Neural progenitor cell (in vitro differentiated cells): ENCODE results near the gene ACTR1A. TPM values are rescaled to one million over a fixed set of nuclear protein-coding genes. Genes with fewer than 3 reads are reported as not detected.
A peak's percentile ranks its signal among the peaks of the same experiment; 100 is the strongest.

Experiments
- DNase-seq: peaks from one replicate; pipeline ENCODE4 v3.0.0-alpha.2; 2016; ENCODE audit warnings: low spot score
- H2AFZ ChIP-seq: fragments of 200-600 bp; sonication (generic); replicated peaks from 2 replicates; pipeline ENCODE4 v1.6.1; 2016; ENCODE audit warnings: antibody characterized with exemption
- H3F3A ChIP-seq: fragments of 200-600 bp; sonication (generic); 2 replicates; pipeline ENCODE4 v1.6.1; 2016; ENCODE audit warnings: antibody characterized with exemption, low read depth
- H3K27ac ChIP-seq: fragments of 200-600 bp; sonication (generic); 2 replicates; pipeline ENCODE4 v1.5.1; 2016; ENCODE audit warnings: mild to moderate bottlenecking
- H3K27me3 ChIP-seq: fragments of 200-600 bp; sonication (generic); 2 replicates; pipeline ENCODE4 v1.6.1; 2016; ENCODE audit warnings: mild to moderate bottlenecking, moderate library complexity
- H3K36me3 ChIP-seq: fragments of 200-600 bp; sonication (generic); 2 replicates; pipeline ENCODE4 v1.5.1; 2016
- H3K4me1 ChIP-seq: fragments of 200-600 bp; sonication (generic); 2 replicates; pipeline ENCODE4 v1.6.1; 2016; ENCODE audit warnings: mixed run types
- H3K4me2 ChIP-seq: fragments of 200-600 bp; sonication (generic); 2 replicates; pipeline ENCODE4 v1.6.1; 2016
- H3K4me3 ChIP-seq: fragments of 200-600 bp; sonication (generic); 2 replicates; pipeline ENCODE4 v1.5.1; 2016
- H3K79me2 ChIP-seq: fragments of 200-600 bp; sonication (generic); 2 replicates; pipeline ENCODE4 v1.6.1; 2016; ENCODE audit warnings: low read depth
- H3K9ac ChIP-seq: fragments of 200-600 bp; sonication (generic); 2 replicates; pipeline ENCODE4 v1.6.1; 2016
- H3K9me3 ChIP-seq: fragments of 200-600 bp; sonication (generic); 2 replicates; pipeline ENCODE4 v1.5.1; 2016; ENCODE audit warnings: low read depth
- H4K20me1 ChIP-seq: fragments of 200-600 bp; sonication (generic); 2 replicates; pipeline ENCODE4 v1.6.1; 2016; ENCODE audit warnings: low read depth
- H3K27ac Mint-ChIP-seq: 3 replicates; pipeline ENCODE4 v1.8.0; 2021; ENCODE audit warnings: mixed read lengths
- H3K27me3 Mint-ChIP-seq: 2 replicates; pipeline ENCODE4 v1.8.0; 2022; ENCODE audit warnings: low read depth, mild to moderate bottlenecking, inconsistent platforms, moderate library complexity, mixed read lengths; ENCODE audit not compliant: insufficient read depth
- H3K36me3 Mint-ChIP-seq: 3 replicates; pipeline ENCODE4 v1.8.0; 2021; ENCODE audit warnings: mixed read lengths
- H3K4me1 Mint-ChIP-seq: 3 replicates; pipeline ENCODE4 v1.8.0; 2021; ENCODE audit warnings: mixed read lengths
- H3K4me3 Mint-ChIP-seq: 3 replicates; pipeline ENCODE4 v1.8.0; 2021; ENCODE audit warnings: mild to moderate bottlenecking, moderate library complexity, mixed read lengths
- H3K9me3 Mint-ChIP-seq: 3 replicates; pipeline ENCODE4 v1.8.0; 2020; ENCODE audit warnings: mixed read lengths
- EZH2 ChIP-seq: fragments of 200-600 bp; sonication (generic); IDR thresholded peaks from 2 replicates; pipeline ENCODE4 v1.6.1; 2017; ENCODE audit warnings: antibody characterized with exemption, mild to moderate bottlenecking, moderate library complexity
- EZH2phosphoT487 ChIP-seq: fragments of 200-600 bp; sonication (generic); IDR thresholded peaks from 2 replicates; pipeline ENCODE4 v1.6.1; 2017; ENCODE audit warnings: antibody characterized with exemption
- total RNA-seq: library from RNA; depleted of rRNA; stranded (reverse); fragments of >200 nt; gene quantifications from 2 replicates; pipeline ENCODE4 v1.2.3, GENCODE V29; 2015; ENCODE audit warnings: low replicate concordance
- TF ChIP-seq, protein P1 (sequence below): fragments of 200-600 bp; sonication (generic); IDR thresholded peaks from 2 replicates; pipeline ENCODE4 v1.5.1; 2017; ENCODE audit warnings: antibody characterized with exemption, mild to moderate bottlenecking

The ACTR1A gene
- total RNA-seq, 1 donor from 2014 or later = 86.9 TPM

DNA sequence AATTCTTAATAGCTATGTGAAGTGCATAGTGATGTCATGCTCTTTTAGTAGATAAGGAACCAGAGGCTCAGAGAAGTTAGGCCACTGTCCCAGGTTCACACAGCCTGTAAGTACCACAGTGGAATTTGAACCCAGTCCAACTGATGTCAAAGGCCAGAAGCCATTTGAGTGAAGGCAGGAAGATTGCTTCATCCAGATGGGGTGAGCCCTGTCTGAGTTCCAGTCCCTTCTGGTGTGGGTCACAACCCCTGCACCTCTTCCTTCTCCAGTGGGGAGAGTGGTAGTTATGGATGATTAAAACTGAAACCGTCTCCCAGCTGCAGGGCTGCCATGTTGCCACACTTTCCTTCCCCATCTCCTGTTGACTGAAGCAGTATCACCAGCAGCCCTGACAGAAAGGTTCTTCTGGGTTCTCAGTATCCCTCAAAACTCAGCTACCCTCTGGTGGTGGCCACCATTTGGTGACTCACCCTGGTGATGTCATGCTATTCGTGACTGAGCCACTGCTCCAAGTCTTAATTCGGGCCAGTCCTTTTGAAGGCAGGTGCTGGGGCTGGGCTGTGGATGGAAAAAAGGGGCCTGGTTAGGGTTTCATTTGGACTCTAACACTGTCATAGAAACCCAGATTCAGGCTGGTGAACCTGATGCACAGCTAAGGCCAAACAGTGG lies 49.7 kb downstream of the ACTR1A start:
- DNase-seq = no peak
- H3K9ac ChIP-seq = no peak overlapping the region
- peaks cover 18% of the 10 kb centered on the region for H4K20me1 ChIP-seq
- H3K27ac ChIP-seq = no peak overlapping the region
- Mint-ChIP-seq H3K27me3 (peaks cover 15% of the 10 kb centered on the region), H3K36me3 (peaks cover 2% of the 10 kb centered on the region), H3K4me1 (peaks cover 33% of the 10 kb centered on the region), H3K9me3 (no peaks in the 10 kb centered on the region), H3K4me3 (peak overlapping the region; percentile 74), H3K27ac (no peak overlapping the region)
- H3F3A ChIP-seq = peaks cover 64% of the 10 kb centered on the region
- TF ChIP-seq, protein P1, sequence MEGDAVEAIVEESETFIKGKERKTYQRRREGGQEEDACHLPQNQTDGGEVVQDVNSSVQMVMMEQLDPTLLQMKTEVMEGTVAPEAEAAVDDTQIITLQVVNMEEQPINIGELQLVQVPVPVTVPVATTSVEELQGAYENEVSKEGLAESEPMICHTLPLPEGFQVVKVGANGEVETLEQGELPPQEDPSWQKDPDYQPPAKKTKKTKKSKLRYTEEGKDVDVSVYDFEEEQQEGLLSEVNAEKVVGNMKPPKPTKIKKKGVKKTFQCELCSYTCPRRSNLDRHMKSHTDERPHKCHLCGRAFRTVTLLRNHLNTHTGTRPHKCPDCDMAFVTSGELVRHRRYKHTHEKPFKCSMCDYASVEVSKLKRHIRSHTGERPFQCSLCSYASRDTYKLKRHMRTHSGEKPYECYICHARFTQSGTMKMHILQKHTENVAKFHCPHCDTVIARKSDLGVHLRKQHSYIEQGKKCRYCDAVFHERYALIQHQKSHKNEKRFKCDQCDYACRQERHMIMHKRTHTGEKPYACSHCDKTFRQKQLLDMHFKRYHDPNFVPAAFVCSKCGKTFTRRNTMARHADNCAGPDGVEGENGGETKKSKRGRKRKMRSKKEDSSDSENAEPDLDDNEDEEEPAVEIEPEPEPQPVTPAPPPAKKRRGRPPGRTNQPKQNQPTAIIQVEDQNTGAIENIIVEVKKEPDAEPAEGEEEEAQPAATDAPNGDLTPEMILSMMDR = no peak
- TF ChIP-seq EZH2 = no peak
- TF ChIP-seq EZH2phosphoT487 = no peak
- H3K27me3 ChIP-seq = peaks cover 9% of the 10 kb centered on the region
- no peak overlapping the region for H3K4me3 ChIP-seq
- H3K9me3 ChIP-seq = no peaks in the 10 kb centered on the region
- no peaks in the 10 kb centered on the region for H3K79me2 ChIP-seq
- peaks cover 34% of the 10 kb centered on the region for H3K4me1 ChIP-seq
- no peak overlapping the region for H3K4me2 ChIP-seq
- no peaks in the 10 kb centered on the region for H3K36me3 ChIP-seq
- no peak overlapping the region for H2AFZ ChIP-seq

DNA sequence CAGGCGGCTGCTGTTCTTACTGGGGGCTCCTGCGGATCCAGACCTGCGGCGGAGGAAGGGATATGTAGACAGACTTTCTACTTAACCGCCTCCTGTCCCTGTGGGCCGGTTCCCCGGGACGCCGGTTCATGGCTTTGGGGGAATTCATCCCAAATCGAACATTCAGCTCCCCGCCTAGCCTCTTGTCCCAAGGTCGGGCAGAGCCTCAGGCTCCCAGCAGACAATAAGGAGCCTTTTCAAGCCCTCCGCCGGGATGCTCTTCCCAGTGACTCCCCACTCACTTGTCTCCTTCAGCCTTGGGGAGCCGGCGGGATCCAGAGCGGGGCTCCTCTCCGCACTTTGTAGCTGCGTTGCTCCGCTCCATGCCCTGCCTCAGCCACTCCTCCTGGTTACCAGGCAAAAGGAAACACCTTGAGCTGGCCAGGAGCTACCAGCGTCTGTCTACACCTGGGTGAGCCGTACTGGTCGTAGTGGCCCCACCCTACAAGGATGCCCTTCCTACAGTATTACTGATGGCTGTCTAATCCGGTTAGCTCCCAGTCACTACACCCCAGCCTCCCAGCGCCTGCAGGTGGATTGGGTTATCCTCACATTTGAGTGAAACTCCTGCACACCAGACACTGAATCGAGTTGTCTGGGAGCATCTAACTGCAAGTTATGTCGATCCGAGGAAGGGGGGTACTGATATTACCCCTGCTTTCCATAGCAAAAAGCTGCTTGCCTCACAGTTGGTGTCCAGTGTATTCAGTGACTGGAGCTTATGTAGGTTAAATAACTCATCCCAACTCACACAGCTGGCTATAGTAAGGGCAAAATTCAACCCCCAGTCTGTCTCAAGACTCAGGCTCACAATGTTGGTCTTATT lies 51.2 kb downstream of the ACTR1A start, which contains the start of gene C10orf95:
Gene C10orf95 (minus strand): TSS at position 439 of the 865 bp plus-strand sequence. CDS start 450 bp downstream, outside the sequence.
- H3K9ac ChIP-seq = no peak within 1 kb of the TSS
- H3K4me1 Mint-ChIP-seq = peaks cover 33% of the 10 kb centered on the region
- peaks cover 2% of the 10 kb centered on the region for H3K36me3 Mint-ChIP-seq
- no peaks in the 10 kb centered on the region for H3K9me3 Mint-ChIP-seq
- H3K4me2 ChIP-seq = peak within 1 kb of the TSS; percentile 83
- H4K20me1 ChIP-seq = peaks cover 18% of the 10 kb centered on the region
- no peaks in the 10 kb centered on the region for H3K9me3 ChIP-seq
- H3K79me2 ChIP-seq = no peaks in the 10 kb centered on the region
- H3K27me3 Mint-ChIP-seq = peaks cover 15% of the 10 kb centered on the region
- no peaks in the 10 kb centered on the region for H3K36me3 ChIP-seq
- peaks cover 9% of the 10 kb centered on the region for H3K27me3 ChIP-seq
- no peak within 1 kb of the TSS for H3K27ac Mint-ChIP-seq
- no peak for TF ChIP-seq EZH2phosphoT487
- TF ChIP-seq EZH2 = no peak
- TF ChIP-seq, protein P1 = no peak
- H3K4me3 Mint-ChIP-seq = peak within 1 kb of the TSS; percentile 86
- no peak within 1 kb of the TSS for H3K27ac ChIP-seq
- peaks cover 34% of the 10 kb centered on the region for H3K4me1 ChIP-seq
- H3K4me3 ChIP-seq = peak within 1 kb of the TSS; percentile 82
- peak within 1 kb of the TSS; percentile 69 for H2AFZ ChIP-seq
- H3F3A ChIP-seq = peaks cover 64% of the 10 kb centered on the region
- no peak for DNase-seq

DNA sequence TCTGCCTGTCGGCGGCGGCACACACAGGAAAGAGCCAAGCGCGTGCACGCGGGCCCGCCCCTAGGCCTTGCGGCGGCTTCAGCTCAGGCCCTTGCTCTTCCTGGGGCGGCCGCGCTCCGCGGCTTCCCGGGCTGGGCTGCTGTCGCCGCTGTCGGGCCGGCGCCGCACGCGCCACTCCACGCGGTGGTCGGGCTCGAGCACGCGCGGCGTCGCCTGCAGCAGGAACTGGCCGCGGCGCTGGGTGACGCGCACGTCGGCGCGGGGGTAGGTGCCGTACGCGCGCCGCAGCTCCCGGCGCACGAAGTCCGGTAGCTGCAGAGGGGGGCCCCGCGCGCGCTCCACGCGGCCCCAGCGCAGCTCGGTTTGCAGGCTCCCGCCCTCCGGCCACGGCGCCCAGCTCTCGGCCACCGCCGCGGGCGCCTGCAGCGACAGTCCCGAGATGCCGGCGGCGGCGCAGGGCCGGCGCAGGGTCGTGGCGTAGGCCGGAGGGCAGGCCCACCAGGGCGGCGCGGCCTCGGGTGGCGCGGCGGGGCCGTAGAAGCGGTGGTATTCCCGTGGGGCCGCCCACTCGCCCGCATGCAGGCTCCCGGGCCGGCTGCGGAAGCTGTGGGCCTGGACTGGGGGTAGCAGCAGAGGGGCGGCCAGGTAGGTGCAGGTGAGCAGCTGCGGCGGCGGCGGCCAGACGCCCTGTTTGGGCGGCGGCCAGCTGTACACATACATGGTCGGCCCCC lies 52.0 kb downstream of the ACTR1A start:
- DNase-seq = peak; percentile 82
- Mint-ChIP-seq H3K27ac (peak overlapping the region; percentile 44), H3K27me3 (peaks cover 15% of the 10 kb centered on the region), H3K4me1 (peaks cover 30% of the 10 kb centered on the region), H3K4me3 (peak overlapping the region; percentile 91), H3K9me3 (no peaks in the 10 kb centered on the region), H3K36me3 (peaks cover 2% of the 10 kb centered on the region)
- Histone ChIP-seq H2AFZ (peak overlapping the region; percentile 69), H3K79me2 (no peaks in the 10 kb centered on the region), H3K4me1 (peaks cover 29% of the 10 kb centered on the region), H3K27ac (no peak overlapping the region), H3F3A (peaks cover 57% of the 10 kb centered on the region), H3K36me3 (no peaks in the 10 kb centered on the region), H3K9me3 (no peaks in the 10 kb centered on the region), H3K4me3 (peak overlapping the region; percentile 82), H3K27me3 (peaks cover 9% of the 10 kb centered on the region), H3K9ac (no peak overlapping the region), H3K4me2 (peak overlapping the region; percentile 83), H4K20me1 (peaks cover 18% of the 10 kb centered on the region)
- TF ChIP-seq EZH2 (no peak), EZH2phosphoT487 (no peak)
- TF ChIP-seq, protein P1 = no peak
